Fibroblast of lung (primary cell): ENCODE results near the gene SLC35B4. TPM values are rescaled to one million over a fixed set of nuclear protein-coding genes. Genes with fewer than 3 reads are reported as not detected.

Experiments used
- DNase-seq, 2 donors: peaks; one replicate each; pipeline versions ENCODE4 v3.0.0 to v3.0.0-alpha.2; 2010; ENCODE audit warnings: low read depth in 2 of 2
- H2AFZ ChIP-seq: 2 replicates; pipeline ENCODE4 v1.5.1; 2012; ENCODE audit warnings: low read length, control low read depth, inconsistent platforms
- H3K27ac ChIP-seq: 2 replicates; pipeline ENCODE4 v1.5.1; 2011; ENCODE audit warnings: low read length, control low read depth; ENCODE audit not compliant: insufficient read depth
- H3K27me3 ChIP-seq: 2 replicates; pipeline ENCODE4 v1.5.1; 2011; ENCODE audit warnings: mild to moderate bottlenecking, low read length; ENCODE audit not compliant: control insufficient read depth, insufficient read depth
- H3K36me3 ChIP-seq: 2 replicates; pipeline ENCODE4 v1.5.1; 2011; ENCODE audit warnings: low read length; ENCODE audit not compliant: control insufficient read depth, insufficient read depth
- H3K4me1 ChIP-seq: 2 replicates; pipeline ENCODE4 v1.5.1; 2011; ENCODE audit warnings: low read length; ENCODE audit not compliant: control insufficient read depth, insufficient read depth; ENCODE audit errors: extremely low read depth
- H3K4me2 ChIP-seq: 2 replicates; pipeline ENCODE4 v1.5.1; 2011; ENCODE audit warnings: low read length, control low read depth; ENCODE audit not compliant: insufficient read depth; ENCODE audit errors: extremely low read depth
- H3K4me3 ChIP-seq, 4 experiments: fragments of 200-600 bp in 1 of 4; sonication (generic) in 1 of 4; replicated peaks in 1 of 4; 2 replicates each; pipeline ENCODE4 v1.5.1; 2011 to 2016; ENCODE audit warnings: low read length in 4 of 4, low read depth in 3 of 4, mild to moderate bottlenecking in 3 of 4, control low read depth in 2 of 4, inconsistent platforms in 1 of 4, mixed read lengths in 1 of 4; ENCODE audit not compliant: insufficient read depth in 1 of 4; ENCODE audit errors: control extremely low read depth in 1 of 4
- H3K79me2 ChIP-seq: 2 replicates; pipeline ENCODE4 v1.5.1; 2012; ENCODE audit warnings: mild to moderate bottlenecking, low read length, inconsistent platforms; ENCODE audit not compliant: control insufficient read depth, insufficient read depth
- H3K9ac ChIP-seq: 2 replicates; pipeline ENCODE4 v1.5.1; 2011; ENCODE audit warnings: mild to moderate bottlenecking, low read length, control low read depth; ENCODE audit not compliant: insufficient read depth
- H3K9me3 ChIP-seq: 2 replicates; pipeline ENCODE4 v1.5.1; 2012; ENCODE audit warnings: low read depth, low read length; ENCODE audit not compliant: control insufficient read depth, insufficient read depth
- H4K20me1 ChIP-seq: 2 replicates; pipeline ENCODE4 v1.5.1; 2011; ENCODE audit warnings: low read length; ENCODE audit not compliant: control insufficient read depth, insufficient read depth; ENCODE audit errors: extremely low read depth
- CTCF ChIP-seq, 2 donors: IDR thresholded peaks in 1 of 2; conservative IDR thresholded peaks in 1 of 2; 1 replicate in 1 of 2; 2 replicates in 1 of 2; pipeline ENCODE4 v1.5.1; 2011 to 2012; ENCODE audit warnings: low read length in 2 of 2, control low read depth in 1 of 2, inconsistent platforms in 1 of 2, low read depth in 1 of 2, mild to moderate bottlenecking in 1 of 2
- EZH2 ChIP-seq: IDR thresholded peaks from 2 replicates; pipeline ENCODE4 v1.5.1; 2012; ENCODE audit warnings: low read length, control low read depth, mild to moderate bottlenecking; ENCODE audit errors: missing control alignments
- polyA plus RNA-seq, 2 donors: library from polyadenylated mRNA; depleted of rRNA in 1 of 2; stranded (reverse) in 1 of 2; unstranded in 1 of 2; fragments of >200 nt; gene quantifications; 2 replicates each; pipeline ENCODE4 v1.2.1, GENCODE V29; 2011 to 2012; ENCODE audit warnings: missing spikeins in 1 of 2
- total RNA-seq: library from RNA; depleted of rRNA; stranded (reverse); fragments of >200 nt; gene quantifications from 2 replicates; pipeline ENCODE4 v1.2.1, GENCODE V29; 2014

SLC35B4 gene
- total and polyA plus RNA-seq, 2 donors (not counting 1 experiment from before 2014, with no cell fraction given), result 13.7 to 20.1 TPM

- no peak for DNase-seq
- Histone ChIP-seq H3K27me3 (no peaks in the 10 kb centered on the region), H3K36me3 (no peaks in the 10 kb centered on the region), H3K79me2 (no peaks in the 10 kb centered on the region), H3K9ac (no peak overlapping the region), H3K9me3 (no peaks in the 10 kb centered on the region), H3K4me1 (no peaks in the 10 kb centered on the region), H3K4me3 (no peak overlapping the region), H3K27ac (no peak overlapping the region), H2AFZ (no peak overlapping the region), H4K20me1 (no peaks in the 10 kb centered on the region), H3K4me2 (no peak overlapping the region)
- TF ChIP-seq EZH2 (no peak), CTCF (conservative IDR thresholded peaks at IDR 0.05 in 1 of 2, IDR thresholded peaks at IDR 0.05 in 1 of 2; ENCODE audit: low read depth in 1 of 2, low read length in 2 of 2) (no peak)
Measured at GRCh38 chr7:134289423-134289822, 27.3 kb downstream of the SLC35B4 start.

- Histone ChIP-seq H2AFZ (no peak overlapping the region), H3K9me3 (no peaks in the 10 kb centered on the region), H3K79me2 (no peaks in the 10 kb centered on the region), H4K20me1 (no peaks in the 10 kb centered on the region), H3K4me2 (no peak overlapping the region), H3K4me3 (no peak overlapping the region), H3K27ac (no peak overlapping the region), H3K9ac (no peak overlapping the region), H3K27me3 (no peaks in the 10 kb centered on the region), H3K36me3 (no peaks in the 10 kb centered on the region), H3K4me1 (no peaks in the 10 kb centered on the region)
- TF ChIP-seq EZH2, result no peak
- TF ChIP-seq CTCF (conservative IDR thresholded peaks at IDR 0.05 in 1 of 2, IDR thresholded peaks at IDR 0.05 in 1 of 2; ENCODE audit: low read depth in 1 of 2, low read length in 2 of 2), result no peak
- DNase-seq, result no peak
Measured at GRCh38 chr7:134287916-134288659, 28.6 kb downstream of the SLC35B4 start.

- Histone ChIP-seq H3K4me3 (no peak overlapping the region), H3K27me3 (no peaks in the 10 kb centered on the region), H3K27ac (no peak overlapping the region), H3K9ac (no peak overlapping the region), H3K4me2 (no peak overlapping the region), H4K20me1 (no peaks in the 10 kb centered on the region), H3K36me3 (no peaks in the 10 kb centered on the region), H2AFZ (no peak overlapping the region), H3K79me2 (no peaks in the 10 kb centered on the region), H3K4me1 (no peaks in the 10 kb centered on the region), H3K9me3 (no peaks in the 10 kb centered on the region)
- no peak for TF ChIP-seq CTCF (conservative IDR thresholded peaks at IDR 0.05 in 1 of 2, IDR thresholded peaks at IDR 0.05 in 1 of 2; ENCODE audit: low read depth in 1 of 2, low read length in 2 of 2)
- TF ChIP-seq EZH2, result no peak
- DNase-seq, result no peak
Measured at GRCh38 chr7:134284952-134285351, 31.8 kb downstream of the SLC35B4 start.
